RWPE2 (cell line): ENCODE data around the gene RNF150.

Experiments used
- ATAC-seq: fragments of 200-7000 bp; cut with Tn5 transposase; 3 replicates; pipeline ENCODE4 v1.9.1; 2021; ENCODE audit warnings: low read depth
- DNase-seq: peaks from one replicate; pipeline ENCODE4 v3.0.0-alpha.2; 2020; ENCODE audit warnings: low spot score
- H3K27ac ChIP-seq: fragments of 450-650 bp; 2 replicates; pipeline ENCODE4 v1.5.1; 2017; ENCODE audit warnings: mild to moderate bottlenecking; ENCODE audit not compliant: poor library complexity, severe bottlenecking
- H3K27me3 ChIP-seq: fragments of 250-450 bp; sonication (Bioruptor Pico); 2 replicates; pipeline ENCODE4 v1.5.1; 2021; ENCODE audit warnings: mild to moderate bottlenecking, moderate library complexity; ENCODE audit not compliant: insufficient read depth, poor library complexity, severe bottlenecking
- H3K36me3 ChIP-seq: fragments of 250-450 bp; sonication (Bioruptor Pico); 2 replicates; pipeline ENCODE4 v1.5.1; 2020; ENCODE audit warnings: low read depth, mild to moderate bottlenecking, moderate library complexity
- H3K4me1 ChIP-seq: fragments of 250-450 bp; sonication (Bioruptor Pico); 2 replicates; pipeline ENCODE4 v1.5.1; 2021; ENCODE audit warnings: mild to moderate bottlenecking, moderate library complexity; ENCODE audit not compliant: insufficient read depth, poor library complexity, severe bottlenecking
- H3K4me3 ChIP-seq: fragments of 250-450 bp; sonication (Bioruptor Pico); 2 replicates; pipeline ENCODE4 v1.5.1; 2021; ENCODE audit warnings: mild to moderate bottlenecking, moderate library complexity; ENCODE audit not compliant: severe bottlenecking
- H3K9me3 ChIP-seq: fragments of 250-450 bp; sonication (Bioruptor Pico); 2 replicates; pipeline ENCODE4 v1.5.1; 2021; ENCODE audit warnings: mild to moderate bottlenecking, moderate library complexity; ENCODE audit not compliant: severe bottlenecking
- TF ChIP-seq, protein P1 (sequence below): fragments of 450-650 bp; IDR thresholded peaks from one replicate; pipeline ENCODE4 v1.5.1; 2017; ENCODE audit warnings: mild to moderate bottlenecking, moderate library complexity; ENCODE audit not compliant: poor library complexity, severe bottlenecking

Gene RNF150

DNA sequence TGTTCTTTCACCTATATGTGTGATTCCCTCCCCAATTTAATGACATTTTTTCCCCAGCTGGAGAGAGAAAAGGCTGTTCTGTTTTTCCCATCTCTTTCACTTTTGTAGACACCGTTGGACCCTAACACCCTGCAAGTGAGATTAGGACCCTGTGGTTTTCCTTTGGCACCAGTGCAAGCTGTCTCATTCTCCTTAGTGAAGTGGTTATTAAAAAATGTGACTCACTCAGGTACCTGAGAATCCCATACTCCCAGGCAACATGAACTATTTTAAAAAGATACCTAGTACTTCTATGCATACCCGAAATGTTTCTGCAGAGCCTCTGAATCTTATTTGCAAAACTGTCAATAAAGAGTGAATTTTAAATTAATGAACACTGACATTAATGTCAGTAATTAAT lies 201.4 kb downstream of the RNF150 start:
- H3K27me3 ChIP-seq, result no peaks in the 10 kb centered on the region
- no peaks in the 10 kb centered on the region for H3K4me1 ChIP-seq
- no peaks in the 10 kb centered on the region for H3K36me3 ChIP-seq
- ATAC-seq (no peak), DNase-seq (no peak)
- no peak overlapping the region for H3K4me3 ChIP-seq
- TF ChIP-seq, protein P1, sequence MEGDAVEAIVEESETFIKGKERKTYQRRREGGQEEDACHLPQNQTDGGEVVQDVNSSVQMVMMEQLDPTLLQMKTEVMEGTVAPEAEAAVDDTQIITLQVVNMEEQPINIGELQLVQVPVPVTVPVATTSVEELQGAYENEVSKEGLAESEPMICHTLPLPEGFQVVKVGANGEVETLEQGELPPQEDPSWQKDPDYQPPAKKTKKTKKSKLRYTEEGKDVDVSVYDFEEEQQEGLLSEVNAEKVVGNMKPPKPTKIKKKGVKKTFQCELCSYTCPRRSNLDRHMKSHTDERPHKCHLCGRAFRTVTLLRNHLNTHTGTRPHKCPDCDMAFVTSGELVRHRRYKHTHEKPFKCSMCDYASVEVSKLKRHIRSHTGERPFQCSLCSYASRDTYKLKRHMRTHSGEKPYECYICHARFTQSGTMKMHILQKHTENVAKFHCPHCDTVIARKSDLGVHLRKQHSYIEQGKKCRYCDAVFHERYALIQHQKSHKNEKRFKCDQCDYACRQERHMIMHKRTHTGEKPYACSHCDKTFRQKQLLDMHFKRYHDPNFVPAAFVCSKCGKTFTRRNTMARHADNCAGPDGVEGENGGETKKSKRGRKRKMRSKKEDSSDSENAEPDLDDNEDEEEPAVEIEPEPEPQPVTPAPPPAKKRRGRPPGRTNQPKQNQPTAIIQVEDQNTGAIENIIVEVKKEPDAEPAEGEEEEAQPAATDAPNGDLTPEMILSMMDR, result no peak
- H3K27ac ChIP-seq, result no peak overlapping the region
- H3K9me3 ChIP-seq, result no peaks in the 10 kb centered on the region

DNA sequence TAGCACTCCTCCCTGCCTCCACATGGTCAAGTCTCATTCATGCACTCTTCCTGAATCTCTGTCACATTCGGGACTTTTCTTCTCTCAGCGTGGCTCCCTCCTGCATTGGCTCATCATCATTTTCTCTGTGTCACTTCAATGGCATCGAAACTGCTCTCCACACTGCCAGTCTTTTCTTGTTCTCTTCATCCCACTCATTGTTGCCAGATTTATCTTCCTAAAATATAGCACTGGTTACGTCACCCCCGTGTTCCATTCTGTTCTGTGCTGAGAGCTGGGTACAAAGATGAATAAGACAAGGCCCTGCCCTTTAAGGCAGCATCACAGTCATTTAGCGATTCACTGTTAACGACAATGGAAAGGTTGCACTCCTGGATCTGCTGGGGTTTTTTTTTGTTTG lies 202.7 kb downstream of the RNF150 start:
- no peak for DNase-seq
- Histone ChIP-seq H3K27me3 (no peaks in the 10 kb centered on the region), H3K4me1 (no peaks in the 10 kb centered on the region), H3K36me3 (no peaks in the 10 kb centered on the region), H3K4me3 (no peak overlapping the region), H3K9me3 (no peaks in the 10 kb centered on the region), H3K27ac (no peak overlapping the region)
- TF ChIP-seq, protein P1, result no peak
- ATAC-seq, result no peak

DNA sequence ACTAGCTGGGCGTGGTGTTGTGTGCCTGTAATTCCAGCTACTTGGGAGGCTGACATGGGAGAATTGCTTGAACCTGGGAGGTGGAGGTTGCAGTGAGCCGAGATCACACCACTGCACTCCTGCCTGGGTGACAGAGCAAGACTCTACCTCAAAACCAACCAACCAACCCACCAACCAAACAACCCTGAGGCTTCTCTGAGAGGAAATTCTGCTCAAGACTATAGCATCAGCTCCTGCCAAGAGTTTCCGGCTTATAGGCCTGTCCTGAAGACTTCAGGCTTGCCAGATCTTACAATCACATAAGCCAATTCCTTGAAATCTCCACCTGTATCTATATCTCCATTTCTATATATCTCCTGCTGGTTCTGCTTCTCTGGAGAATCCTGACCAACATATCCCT lies 203.3 kb downstream of the RNF150 start:
- no peak for ATAC-seq
- DNase-seq, result no peak
- Histone ChIP-seq H3K36me3 (no peaks in the 10 kb centered on the region), H3K9me3 (no peaks in the 10 kb centered on the region), H3K4me3 (no peak overlapping the region), H3K27ac (no peak overlapping the region), H3K4me1 (no peaks in the 10 kb centered on the region), H3K27me3 (no peaks in the 10 kb centered on the region)
- TF ChIP-seq, protein P1, result no peak

DNA sequence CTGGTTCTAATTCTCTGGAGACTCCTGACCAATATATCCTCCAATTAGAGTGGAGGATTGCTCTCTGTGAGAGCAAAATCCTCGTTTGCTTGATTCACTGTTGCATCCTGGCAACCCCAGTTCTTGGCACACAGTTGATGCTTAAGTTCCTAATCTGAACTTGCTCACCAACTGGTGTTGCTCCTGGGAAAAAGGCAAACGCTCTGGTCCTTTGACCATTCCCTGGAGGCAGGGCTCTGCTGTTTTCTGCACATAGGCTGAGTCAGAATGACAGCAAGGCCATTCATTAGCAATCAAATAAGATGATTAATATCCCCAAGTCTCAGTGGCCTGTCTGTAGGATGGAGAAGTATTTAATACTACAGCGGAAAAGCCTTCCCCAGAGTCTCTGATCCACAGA lies 204.4 kb downstream of the RNF150 start:
- Histone ChIP-seq H3K27me3 (no peaks in the 10 kb centered on the region), H3K36me3 (no peaks in the 10 kb centered on the region), H3K9me3 (no peaks in the 10 kb centered on the region), H3K4me3 (no peak overlapping the region), H3K4me1 (no peaks in the 10 kb centered on the region), H3K27ac (no peak overlapping the region)
- DNase-seq (no peak), ATAC-seq (no peak)
- TF ChIP-seq, protein P1, result no peak

DNA sequence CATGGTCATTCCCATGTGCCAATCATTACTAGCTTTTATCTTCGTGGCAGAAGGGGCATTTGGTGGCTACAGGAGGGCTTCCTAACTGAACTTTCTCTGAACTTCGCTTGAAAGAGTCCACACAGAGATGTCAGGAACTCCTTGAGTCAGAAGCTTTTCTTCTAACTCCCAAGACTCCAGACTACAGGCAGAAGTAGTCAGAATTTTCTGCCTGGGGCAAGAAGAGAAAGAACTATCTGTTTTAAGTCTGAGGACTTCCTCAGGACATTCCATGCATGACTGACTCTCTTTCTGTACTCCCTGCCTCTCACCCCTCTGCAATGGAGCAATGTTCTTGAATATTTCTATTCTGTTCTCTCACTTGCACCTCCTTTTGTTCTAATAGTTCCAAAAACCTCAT lies 206.6 kb downstream of the RNF150 start:
- Histone ChIP-seq H3K9me3 (no peaks in the 10 kb centered on the region), H3K27ac (no peak overlapping the region), H3K4me3 (no peak overlapping the region), H3K27me3 (no peaks in the 10 kb centered on the region), H3K36me3 (no peaks in the 10 kb centered on the region), H3K4me1 (no peaks in the 10 kb centered on the region)
- no peak for ATAC-seq
- DNase-seq, result no peak
- TF ChIP-seq, protein P1, result no peak
